Activated B cell treated with CpG ODN at 0.5 μM for 24 hours (primary cell): ENCODE measurements around the gene DENND11. TPM values are rescaled to one million over a fixed set of nuclear protein-coding genes. Genes with fewer than 3 reads are reported as not detected.

Experiments
- ATAC-seq: fragments of 200-7000 bp; cut with Tn5 transposase; one replicate; pipeline ENCODE4 v1.10.0; 2021; ENCODE audit warnings: low read depth, mild to moderate bottlenecking, moderate library complexity
- CTCF ChIA-PET: fragments of 350-600 bp; sonication (Branson Sonifier 250); formaldehyde crosslinking; loops from one replicate; lab custom pipeline; 2021; ENCODE audit warnings: antibody characterized with exemption; lab: Charles Lee
- POLR2A ChIA-PET: fragments of 350-600 bp; sonication (Branson Sonifier 250); formaldehyde crosslinking; loops from one replicate; lab custom pipeline; 2021; ENCODE audit warnings: antibody characterized with exemption; lab: Charles Lee
- DNase-seq: peaks from one replicate; pipeline ENCODE4 v3.0.0; 2022
- H3K27ac Mint-ChIP-seq: one replicate; pipeline ENCODE4 v1.8.0; 2020; ENCODE audit warnings: mixed read lengths
- H3K27me3 Mint-ChIP-seq: one replicate; pipeline ENCODE4 v1.8.0; 2021; ENCODE audit warnings: mixed read lengths
- H3K36me3 Mint-ChIP-seq: one replicate; pipeline ENCODE4 v1.8.0; 2021; ENCODE audit warnings: low read depth, mixed read lengths
- H3K4me1 Mint-ChIP-seq: one replicate; pipeline ENCODE4 v1.8.0; 2021; ENCODE audit warnings: mixed read lengths
- H3K4me3 Mint-ChIP-seq: one replicate; pipeline ENCODE4 v1.8.0; 2020; ENCODE audit warnings: mild to moderate bottlenecking, mixed read lengths
- H3K9me3 Mint-ChIP-seq: one replicate; pipeline ENCODE4 v1.8.0; 2020; ENCODE audit warnings: mixed read lengths
- CTCF ChIP-seq: fragments of 200-600 bp; IDR thresholded peaks from one replicate; pipeline ENCODE4 v1.8.0; 2022; ENCODE audit warnings: antibody characterized with exemption, mild to moderate bottlenecking
- intact Hi-C: fragments of 100-400 bp; cut with micrococcal nuclease; formaldehyde crosslinking; loops from one replicate; pipeline ENCODE4 v1.15.1; 2024
- total RNA-seq: library from RNA; stranded (reverse); gene quantifications from 2 replicates; pipeline ENCODE4 v1.2.3, GENCODE V29; 2022

Gene DENND11
- total RNA-seq, 1 donor from 2014 or later, result 58.1 TPM

- no peaks in the 10 kb centered on the region for H3K27me3 Mint-ChIP-seq
- no peaks in the 10 kb centered on the region for H3K9me3 Mint-ChIP-seq
- intact Hi-C loops, result no loop called here
- CTCF ChIA-PET, result no interaction called here
- H3K27ac Mint-ChIP-seq, result no peak overlapping the region
- no peak for TF ChIP-seq CTCF
- DNase-seq (no peak), ATAC-seq (no peak)
- POLR2A ChIA-PET, result no interaction called here
- H3K36me3 Mint-ChIP-seq, result no peaks in the 10 kb centered on the region
- no peaks in the 10 kb centered on the region for H3K4me1 Mint-ChIP-seq
- no peak overlapping the region for H3K4me3 Mint-ChIP-seq
Observed at GRCh38 chr7:141729020-141729419, 27.1 kb upstream of the DENND11 start.

- POLR2A ChIA-PET, result no interaction called here
Observed at GRCh38 chr7:141722529-141722928, 20.6 kb upstream of the DENND11 start.

GRCh38 chr7:141717450-141717849, 15.5 kb upstream of the DENND11 start:
- CTCF ChIA-PET, result no interaction called here
- H3K36me3 Mint-ChIP-seq, result no peaks in the 10 kb centered on the region
- no peak for ATAC-seq

More at GRCh38 chr7:141722529-141722928, 20.6 kb upstream of the DENND11 start:
- Mint-ChIP-seq H3K4me3 (no peak overlapping the region), H3K9me3 (no peaks in the 10 kb centered on the region), H3K27ac (no peak overlapping the region), H3K36me3 (no peaks in the 10 kb centered on the region), H3K4me1 (no peaks in the 10 kb centered on the region), H3K27me3 (no peaks in the 10 kb centered on the region)
- no peak for TF ChIP-seq CTCF
- no peak for DNase-seq
- no peak for ATAC-seq
- CTCF ChIA-PET, result no interaction called here
- intact Hi-C loops, result no loop called here

GRCh38 chr7:141715794-141716689, 14.1 kb upstream of the DENND11 start:
- intact Hi-C loops, result no loop called here
- Mint-ChIP-seq H3K36me3 (no peaks in the 10 kb centered on the region), H3K4me3 (no peak overlapping the region), H3K9me3 (no peaks in the 10 kb centered on the region), H3K27ac (no peak overlapping the region), H3K27me3 (no peaks in the 10 kb centered on the region), H3K4me1 (no peaks in the 10 kb centered on the region)
- ChIA-PET CTCF (no interaction called here), POLR2A (no interaction called here)
- DNase-seq (no peak), ATAC-seq (no peak)
- no peak for TF ChIP-seq CTCF

More at GRCh38 chr7:141717450-141717849, 15.5 kb upstream of the DENND11 start:
- no peaks in the 10 kb centered on the region for H3K4me1 Mint-ChIP-seq
- H3K27ac Mint-ChIP-seq, result no peak overlapping the region
- no peaks in the 10 kb centered on the region for H3K9me3 Mint-ChIP-seq
- H3K4me3 Mint-ChIP-seq, result no peak overlapping the region
- DNase-seq, result no peak
- H3K27me3 Mint-ChIP-seq, result no peaks in the 10 kb centered on the region
- no peak for TF ChIP-seq CTCF
- intact Hi-C loops, result no loop called here
- POLR2A ChIA-PET, result no interaction called here

- H3K36me3 Mint-ChIP-seq, result no peaks in the 10 kb centered on the region
- TF ChIP-seq CTCF, result no peak
- H3K27ac Mint-ChIP-seq, result no peak overlapping the region
- no peaks in the 10 kb centered on the region for H3K4me1 Mint-ChIP-seq
- intact Hi-C loops, result no loop called here
- POLR2A ChIA-PET, result no interaction called here
- H3K27me3 Mint-ChIP-seq, result no peaks in the 10 kb centered on the region
- H3K4me3 Mint-ChIP-seq, result no peak overlapping the region
- CTCF ChIA-PET, result interaction anchor here (1.4 kb wide), 1 partner anchor 23 kb away, joined by 5 read pairs; the partner anchor contains the start of gene SSBP1
- ATAC-seq (no peak), DNase-seq (no peak)
- no peaks in the 10 kb centered on the region for H3K9me3 Mint-ChIP-seq
Observed at GRCh38 chr7:141715018-141715417, 13.1 kb upstream of the DENND11 start.
